ENCODE measurements around the gene SLC15A1. TPM values are rescaled to one million over a fixed set of nuclear protein-coding genes. Genes with fewer than 3 reads are reported as not detected.

SLC15A1 gene
- total RNA-seq, 1 experiment from 2014 or later, result not detected

- in situ Hi-C loops (cut with HindIII; ENCODE audit: low pct_unique_long_range_greater_than_20kb, low sequenced_read_pairs), result no loop called here
- no peak for DNase-seq (ENCODE audit: low read depth)
Observed at GRCh38 chr13:98722958-98723357, 29.5 kb downstream of the SLC15A1 start.

DNA sequence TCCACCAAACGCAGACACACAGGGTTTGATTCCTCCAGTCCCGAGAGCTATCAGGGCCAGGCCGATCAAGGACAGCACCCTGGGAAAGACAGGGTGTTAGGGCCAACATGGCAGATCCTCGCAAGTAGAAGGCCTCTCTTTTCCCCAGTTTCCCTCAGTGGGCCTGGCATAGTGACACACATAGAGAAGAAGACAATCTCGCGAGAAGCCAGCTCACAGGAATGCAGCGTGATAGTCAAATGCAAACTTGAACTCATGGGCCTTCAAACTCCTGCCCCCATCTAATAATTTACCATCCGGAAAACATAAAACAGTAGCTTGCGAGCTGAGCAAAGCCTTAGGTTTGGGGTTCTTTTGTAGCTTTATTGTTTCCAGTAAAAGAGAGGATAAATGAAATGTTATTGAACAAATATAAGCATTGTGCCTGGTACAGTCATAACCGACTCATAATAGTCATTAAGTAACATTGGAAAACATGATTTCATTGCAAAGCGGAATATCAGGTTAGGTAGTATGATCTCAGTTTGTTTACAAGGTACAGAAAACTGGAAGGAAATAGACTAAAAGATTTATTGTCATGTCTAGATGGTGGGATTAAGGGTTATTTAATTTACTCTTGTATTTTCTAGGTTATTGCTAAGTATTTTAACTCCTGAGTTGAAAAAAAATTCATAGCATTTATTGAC is 30.5 kb downstream of the SLC15A1 start:
- DNase-seq (ENCODE audit: low read depth), result no peak
- in situ Hi-C loops (cut with HindIII; ENCODE audit: low pct_unique_long_range_greater_than_20kb, low sequenced_read_pairs), result no loop called here

GRCh38 chr13:98719527-98720250 is 32.8 kb downstream of the SLC15A1 start:
- in situ Hi-C loops (cut with HindIII; ENCODE audit: low pct_unique_long_range_greater_than_20kb, low sequenced_read_pairs), result no loop called here
- DNase-seq (ENCODE audit: low read depth), result no peak

- DNase-seq (ENCODE audit: low read depth), result no peak
- in situ Hi-C loops (cut with HindIII; ENCODE audit: low pct_unique_long_range_greater_than_20kb, low sequenced_read_pairs), result no loop called here
Observed at GRCh38 chr13:98717891-98718290, 34.6 kb downstream of the SLC15A1 start.

DNA sequence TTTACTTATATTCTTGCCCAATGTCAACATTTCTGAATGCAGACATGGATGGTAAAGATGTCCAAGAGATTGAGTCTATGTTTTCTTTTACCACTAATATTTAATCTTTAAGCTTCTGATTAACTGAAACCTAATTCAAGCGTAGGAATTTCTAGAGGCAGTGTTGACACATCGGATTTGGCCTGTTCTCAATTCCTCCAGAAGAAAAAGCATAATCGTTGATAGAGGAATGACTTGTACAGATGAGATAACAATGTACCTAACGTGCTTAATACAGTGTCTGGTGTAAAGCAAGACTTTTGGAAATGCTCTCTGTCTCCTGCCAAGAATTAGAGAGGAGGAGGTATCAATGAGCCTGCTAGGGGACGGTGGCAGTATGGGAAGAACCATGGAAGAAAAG is 35.2 kb downstream of the SLC15A1 start:
- DNase-seq (ENCODE audit: low read depth), result peak; percentile 56
- in situ Hi-C loops (cut with HindIII; ENCODE audit: low pct_unique_long_range_greater_than_20kb, low sequenced_read_pairs), result no loop called here

DNA sequence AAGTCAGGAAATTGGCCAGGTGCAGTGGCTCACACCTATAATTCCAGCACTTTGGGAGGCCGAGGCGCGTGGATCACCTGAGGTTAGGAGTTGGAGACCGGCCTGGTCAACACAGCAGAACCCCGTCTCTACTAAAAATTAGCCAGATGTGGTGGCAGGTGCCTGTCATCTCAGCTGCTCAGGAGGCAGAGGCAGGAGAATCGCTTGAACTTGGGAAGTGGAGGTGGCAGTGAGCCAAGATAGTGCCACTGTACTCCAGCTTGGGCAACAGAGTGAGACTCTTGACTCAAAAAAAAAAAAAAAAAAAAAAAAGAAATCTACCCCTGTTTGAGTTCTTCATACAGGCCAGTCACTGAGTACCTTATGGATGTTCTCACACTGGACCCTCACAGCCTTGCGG is 42.0 kb downstream of the SLC15A1 start:
- in situ Hi-C loops (cut with HindIII; ENCODE audit: low pct_unique_long_range_greater_than_20kb, low sequenced_read_pairs), result no loop called here
- no peak for DNase-seq (ENCODE audit: low read depth)

- in situ Hi-C loops (cut with HindIII; ENCODE audit: low pct_unique_long_range_greater_than_20kb, low sequenced_read_pairs), result no loop called here
- peak; percentile 62 for DNase-seq (ENCODE audit: low read depth)
Observed at GRCh38 chr13:98707281-98707999, 45.0 kb downstream of the SLC15A1 start.

GRCh38 chr13:98706446-98707110 is 45.9 kb downstream of the SLC15A1 start:
- in situ Hi-C loops (cut with HindIII; ENCODE audit: low pct_unique_long_range_greater_than_20kb, low sequenced_read_pairs), result no loop called here
- DNase-seq (ENCODE audit: low read depth), result peak; percentile 94

DNA sequence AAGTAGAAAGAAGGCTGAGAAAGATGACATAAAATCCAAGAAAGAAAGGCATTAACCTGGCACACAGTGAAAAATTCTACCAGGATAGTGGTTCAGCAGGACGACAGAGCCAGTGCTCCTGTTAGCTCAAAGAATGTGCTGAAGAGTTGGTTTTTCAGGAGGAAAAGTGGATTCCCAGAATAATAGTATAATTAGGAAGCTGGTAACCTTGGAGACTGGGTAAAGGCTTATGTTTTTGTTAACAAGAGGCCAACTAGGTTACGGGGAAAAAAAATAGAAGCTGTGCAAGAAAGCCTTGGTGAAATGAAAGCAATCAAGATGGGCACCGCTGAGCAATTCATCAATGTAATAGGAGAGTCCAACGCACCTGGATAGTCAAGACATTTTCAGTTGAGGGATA is 54.7 kb downstream of the SLC15A1 start:
- in situ Hi-C loops (cut with HindIII; ENCODE audit: low pct_unique_long_range_greater_than_20kb, low sequenced_read_pairs), result no loop called here
- no peak for DNase-seq (ENCODE audit: low read depth)

DNA sequence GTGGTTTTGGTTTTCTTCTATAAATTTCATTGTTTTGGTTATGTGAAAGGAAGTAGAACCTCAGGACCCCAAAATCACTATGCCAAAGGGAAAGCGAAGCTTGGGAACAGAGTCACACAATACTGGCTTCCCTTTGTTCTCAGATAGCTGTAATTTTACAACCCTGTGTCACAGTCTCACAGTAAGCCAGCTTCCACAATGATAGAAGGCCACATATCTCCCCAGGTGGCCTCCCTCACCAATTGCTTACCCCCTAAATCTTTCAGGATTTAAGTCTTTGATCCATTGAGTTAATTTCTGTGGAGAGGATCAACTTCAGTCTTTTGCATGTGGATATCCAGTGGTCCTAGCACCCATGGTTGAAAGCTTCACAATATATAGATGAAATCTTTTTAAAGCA is 58.7 kb downstream of the SLC15A1 start:
- no peak for DNase-seq (ENCODE audit: low read depth)
- in situ Hi-C loops (cut with HindIII; ENCODE audit: low pct_unique_long_range_greater_than_20kb, low sequenced_read_pairs), result no loop called here

DNA sequence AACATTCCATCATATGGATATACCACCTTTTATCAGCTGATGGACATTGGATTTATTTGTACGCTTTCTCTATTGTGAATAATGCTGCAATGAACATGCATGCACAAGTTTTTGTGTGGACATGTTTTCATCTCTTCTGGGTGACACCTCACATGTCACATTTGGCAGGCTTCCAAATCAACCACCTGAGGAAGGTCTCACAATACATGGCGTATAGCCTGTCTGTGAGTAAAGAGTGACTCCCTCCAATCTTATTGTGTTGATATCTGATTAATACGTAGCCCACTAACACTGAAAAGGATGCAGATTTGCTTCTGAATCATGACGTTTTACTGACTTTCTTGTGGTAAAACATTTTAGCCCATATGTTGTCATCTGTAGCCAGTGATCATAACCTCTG is 61.1 kb downstream of the SLC15A1 start:
- no peak for DNase-seq (ENCODE audit: low read depth)
- in situ Hi-C loops (cut with HindIII; ENCODE audit: low pct_unique_long_range_greater_than_20kb, low sequenced_read_pairs), result no loop called here

- in situ Hi-C loops (cut with HindIII; ENCODE audit: low pct_unique_long_range_greater_than_20kb, low sequenced_read_pairs), result no loop called here
- no peak for DNase-seq (ENCODE audit: low read depth)
Observed at GRCh38 chr13:98690348-98691022, 62.0 kb downstream of the SLC15A1 start.

- in situ Hi-C loops (cut with HindIII; ENCODE audit: low pct_unique_long_range_greater_than_20kb, low sequenced_read_pairs), result no loop called here
- no peak for DNase-seq (ENCODE audit: low read depth)
Observed at GRCh38 chr13:98689347-98689968, 63.0 kb downstream of the SLC15A1 start.

- in situ Hi-C loops (cut with HindIII; ENCODE audit: low pct_unique_long_range_greater_than_20kb, low sequenced_read_pairs), result no loop called here
- DNase-seq (ENCODE audit: low read depth), result no peak
Observed at GRCh38 chr13:98688373-98688772, 64.1 kb downstream of the SLC15A1 start.

DNA sequence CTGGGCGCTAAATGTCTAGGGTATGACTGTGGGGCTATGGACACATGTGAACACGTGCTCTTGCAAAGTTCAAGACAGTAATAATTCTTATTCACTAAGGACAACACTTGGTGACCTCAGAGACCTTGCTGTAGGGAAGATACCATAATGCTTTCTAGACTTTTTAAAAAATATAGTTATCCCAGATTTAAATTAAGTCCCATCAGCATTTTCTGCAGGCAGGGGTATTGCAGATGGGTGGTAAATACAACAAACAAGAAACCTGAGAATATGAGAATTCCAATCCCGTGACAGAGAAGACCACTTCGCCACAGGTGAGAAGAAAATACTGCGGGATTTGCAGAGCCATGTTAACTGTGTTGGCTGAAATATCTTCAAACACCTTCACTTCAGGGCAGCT is 65.2 kb downstream of the SLC15A1 start:
- no peak for DNase-seq (ENCODE audit: low read depth)
- in situ Hi-C loops (cut with HindIII; ENCODE audit: low pct_unique_long_range_greater_than_20kb, low sequenced_read_pairs), result no loop called here

- no peak for DNase-seq (ENCODE audit: low read depth)
- in situ Hi-C loops (cut with HindIII; ENCODE audit: low pct_unique_long_range_greater_than_20kb, low sequenced_read_pairs), result no loop called here
Observed at GRCh38 chr13:98686270-98686669, 66.2 kb downstream of the SLC15A1 start.

DNA sequence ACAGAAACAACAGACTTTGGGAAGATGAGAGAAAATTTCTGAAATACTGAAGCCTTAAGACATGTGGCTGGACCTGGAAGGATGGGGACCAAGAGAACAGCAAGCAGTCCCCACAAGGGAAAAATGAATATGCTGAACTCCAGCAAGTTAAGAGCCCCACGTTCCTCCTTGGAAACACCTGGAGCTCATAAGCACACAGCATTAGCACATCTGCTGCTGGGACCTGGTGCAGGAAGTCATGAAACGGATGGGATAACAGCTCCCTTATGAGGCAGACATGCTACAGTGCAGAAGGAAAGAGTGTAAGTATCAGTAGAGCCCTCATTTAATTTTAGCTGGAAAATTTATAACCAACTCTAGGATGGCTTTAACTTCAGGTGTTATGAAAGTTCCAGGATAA is 67.3 kb downstream of the SLC15A1 start:
- in situ Hi-C loops (cut with HindIII; ENCODE audit: low pct_unique_long_range_greater_than_20kb, low sequenced_read_pairs), result no loop called here
- DNase-seq (ENCODE audit: low read depth), result no peak

- DNase-seq (ENCODE audit: low read depth), result no peak
- in situ Hi-C loops (cut with HindIII; ENCODE audit: low pct_unique_long_range_greater_than_20kb, low sequenced_read_pairs), result no loop called here
Observed at GRCh38 chr13:98681049-98681448, 71.4 kb downstream of the SLC15A1 start.

All from Caki2 (cell line).